GM12891 (cell line): ENCODE results near the gene P2RY13.

Source experiments
- PAX5 ChIP-seq: IDR thresholded peaks from 2 replicates; pipeline ENCODE4 v1.6.1; 2011; ENCODE audit warnings: low read length, moderate library complexity, mild to moderate bottlenecking; ENCODE audit not compliant: insufficient read depth, severe bottlenecking
- POLR2A ChIP-seq: IDR thresholded peaks from 2 replicates; pipeline ENCODE4 v1.6.1; 2011; ENCODE audit warnings: low read depth, low read length, control low read depth
- POLR2AphosphoS5 ChIP-seq: IDR thresholded peaks from 2 replicates; pipeline ENCODE4 v1.6.1; 2011; ENCODE audit warnings: low read depth, low read length, control low read depth
- POU2F2 ChIP-seq: IDR thresholded peaks from 2 replicates; pipeline ENCODE4 v1.6.1; 2011; ENCODE audit warnings: low read depth, mild to moderate bottlenecking, control low read depth, low read length, moderate library complexity
- SPI1 ChIP-seq: IDR thresholded peaks from 2 replicates; pipeline ENCODE4 v1.6.1; 2011; ENCODE audit warnings: low read depth, low read length, control low read depth
- TAF1 ChIP-seq: IDR thresholded peaks from 2 replicates; pipeline ENCODE4 v1.6.1; 2011; ENCODE audit warnings: low read depth, low read length, control low read depth

DNA sequence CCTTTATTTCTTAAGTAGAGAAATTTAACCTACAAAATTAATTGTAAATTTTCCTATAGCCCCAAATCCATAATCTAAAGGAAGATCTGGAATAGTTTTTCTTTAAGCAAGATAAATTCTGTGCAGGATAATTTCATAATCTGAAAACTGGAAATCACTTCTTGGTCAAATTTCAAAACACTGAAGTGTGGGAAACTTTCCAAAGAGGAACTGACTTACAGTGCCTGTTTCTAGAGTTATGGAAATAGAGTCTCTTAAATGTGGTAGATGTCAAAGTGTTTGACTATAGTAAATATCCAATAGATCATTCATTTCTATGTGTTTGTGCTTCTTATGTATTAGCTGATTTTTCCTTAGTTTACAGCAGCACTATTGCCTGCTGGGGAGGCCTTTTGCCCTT is 1.6 kb upstream of the P2RY13 start:
- TF ChIP-seq POLR2A (no peak), POLR2AphosphoS5 (no peak), TAF1 (no peak), SPI1 (no peak), PAX5 (no peak), POU2F2 (no peak)
